Stimulated activated CD4-positive, alpha-beta T cell treated with anti-CD3 and anti-CD28 coated beads, Interleukin-2, amount 100 ng/mL, for 4 hours (primary cell): ENCODE measurements around the gene TMEM204.

Experiments used
- DNase-seq: peaks from one replicate; pipeline ENCODE4 v3.0.0-alpha.2; 2020; ENCODE audit warnings: low read depth

TMEM204 gene

DNA sequence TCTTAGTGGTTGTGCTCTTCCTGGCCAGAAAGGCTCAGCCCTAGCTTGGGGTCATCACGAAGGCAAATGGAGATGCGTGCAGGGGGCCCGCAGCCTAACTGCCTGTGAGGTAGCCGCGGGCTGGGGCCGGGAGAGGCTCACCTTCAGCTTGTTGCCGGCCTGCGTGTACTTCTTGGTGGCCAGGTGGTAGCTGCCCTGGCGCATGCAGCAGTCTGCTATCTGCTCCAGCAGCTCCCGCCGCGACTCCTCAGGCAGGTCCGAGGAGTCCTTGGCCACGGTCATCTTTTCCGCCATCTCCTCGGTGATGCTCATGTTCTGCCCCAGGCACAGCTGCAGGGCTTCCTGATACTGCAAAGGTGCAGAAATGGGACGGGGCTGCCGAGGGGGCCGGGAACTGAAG lies 13.0 kb upstream of the TMEM204 start:
- DNase-seq, result no peak

DNA sequence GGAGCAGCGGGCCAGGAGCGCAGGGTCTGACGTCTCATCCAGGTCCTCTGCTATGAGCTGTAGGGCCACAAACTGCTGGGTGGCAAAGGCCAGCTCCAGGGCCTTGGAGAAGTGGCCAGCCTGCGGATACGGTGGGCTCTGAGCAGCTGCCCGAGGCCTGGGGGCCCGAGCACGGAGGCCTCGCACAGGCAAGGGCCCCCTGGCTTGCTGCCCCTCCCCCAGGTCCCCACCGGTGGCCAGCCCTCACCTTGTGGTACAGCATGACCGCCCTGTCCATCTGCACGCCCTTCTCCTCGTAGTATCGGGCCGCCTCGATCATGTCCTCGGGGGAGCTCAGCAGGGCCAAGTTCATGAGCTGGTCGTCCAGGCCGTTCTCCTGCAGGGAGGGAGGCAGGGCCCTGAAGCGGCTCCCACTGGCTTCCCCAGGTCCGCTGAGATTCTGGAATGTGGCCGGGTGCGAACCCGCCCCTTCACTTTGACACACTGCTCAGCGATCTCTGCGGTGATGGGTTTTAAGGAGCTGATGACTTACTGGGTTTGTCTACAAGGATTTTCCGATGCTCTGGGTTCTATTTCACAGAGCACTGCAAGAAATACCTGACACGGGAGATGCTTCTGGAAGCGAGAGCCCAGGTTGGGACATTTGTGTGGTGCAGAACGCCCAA lies 9.8 kb upstream of the TMEM204 start:
- DNase-seq, result no peak

DNA sequence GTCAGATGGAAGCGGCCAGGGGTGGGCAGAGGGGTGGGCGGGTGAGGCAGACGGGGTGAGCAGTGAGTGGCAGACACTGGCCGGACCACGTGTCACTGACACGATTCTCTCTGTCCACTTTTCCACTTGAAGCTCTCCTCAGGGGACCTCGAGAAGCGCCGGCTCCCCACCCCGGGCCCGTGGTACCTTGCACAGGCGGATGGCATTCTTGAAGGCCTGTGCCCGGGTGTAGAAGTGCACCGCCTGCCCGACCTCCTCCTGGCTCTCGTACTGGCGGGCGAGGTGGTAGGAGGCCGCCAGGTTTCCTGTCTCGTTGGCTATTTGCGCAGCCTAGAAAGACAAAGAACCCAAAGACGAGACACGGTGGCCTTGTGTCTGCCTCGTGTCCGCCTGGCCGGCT lies 9.1 kb upstream of the TMEM204 start:
- no peak for DNase-seq

DNA sequence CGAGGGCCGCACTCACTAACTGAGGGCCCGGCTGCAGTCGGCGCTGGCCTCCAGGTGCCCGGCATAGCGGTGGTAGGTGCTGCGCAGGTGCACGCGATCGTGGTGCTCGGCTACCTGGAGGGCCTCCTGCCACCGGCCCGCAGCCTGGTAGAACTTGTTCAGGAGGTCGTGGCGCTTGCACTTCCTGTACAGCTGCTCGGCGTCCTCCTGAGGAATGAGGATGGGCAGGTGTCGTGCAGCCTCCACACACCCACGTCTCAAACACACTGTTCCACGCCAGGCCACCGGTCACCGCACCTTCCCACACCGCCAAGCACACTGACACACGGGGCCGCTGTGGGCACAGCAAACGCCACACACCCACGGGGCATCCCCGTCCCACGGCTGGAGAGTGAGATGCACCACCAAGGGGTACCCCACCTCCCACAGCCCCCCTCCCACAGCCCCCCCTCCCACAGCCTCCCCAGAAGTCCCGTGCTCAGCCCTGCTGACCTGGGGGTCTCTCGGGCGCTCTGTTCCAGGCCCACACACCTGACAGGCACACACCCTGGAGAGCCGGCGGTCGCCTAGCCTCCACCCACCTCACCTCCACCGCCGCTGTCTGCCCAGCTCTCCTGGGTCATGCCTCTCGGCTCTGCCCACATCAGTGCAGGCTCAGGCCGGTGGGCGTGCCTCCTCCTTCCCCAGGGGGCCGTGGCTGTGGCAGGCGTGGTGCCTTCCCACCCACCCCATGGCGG lies 7.4 kb upstream of the TMEM204 start:
- no peak for DNase-seq

DNA sequence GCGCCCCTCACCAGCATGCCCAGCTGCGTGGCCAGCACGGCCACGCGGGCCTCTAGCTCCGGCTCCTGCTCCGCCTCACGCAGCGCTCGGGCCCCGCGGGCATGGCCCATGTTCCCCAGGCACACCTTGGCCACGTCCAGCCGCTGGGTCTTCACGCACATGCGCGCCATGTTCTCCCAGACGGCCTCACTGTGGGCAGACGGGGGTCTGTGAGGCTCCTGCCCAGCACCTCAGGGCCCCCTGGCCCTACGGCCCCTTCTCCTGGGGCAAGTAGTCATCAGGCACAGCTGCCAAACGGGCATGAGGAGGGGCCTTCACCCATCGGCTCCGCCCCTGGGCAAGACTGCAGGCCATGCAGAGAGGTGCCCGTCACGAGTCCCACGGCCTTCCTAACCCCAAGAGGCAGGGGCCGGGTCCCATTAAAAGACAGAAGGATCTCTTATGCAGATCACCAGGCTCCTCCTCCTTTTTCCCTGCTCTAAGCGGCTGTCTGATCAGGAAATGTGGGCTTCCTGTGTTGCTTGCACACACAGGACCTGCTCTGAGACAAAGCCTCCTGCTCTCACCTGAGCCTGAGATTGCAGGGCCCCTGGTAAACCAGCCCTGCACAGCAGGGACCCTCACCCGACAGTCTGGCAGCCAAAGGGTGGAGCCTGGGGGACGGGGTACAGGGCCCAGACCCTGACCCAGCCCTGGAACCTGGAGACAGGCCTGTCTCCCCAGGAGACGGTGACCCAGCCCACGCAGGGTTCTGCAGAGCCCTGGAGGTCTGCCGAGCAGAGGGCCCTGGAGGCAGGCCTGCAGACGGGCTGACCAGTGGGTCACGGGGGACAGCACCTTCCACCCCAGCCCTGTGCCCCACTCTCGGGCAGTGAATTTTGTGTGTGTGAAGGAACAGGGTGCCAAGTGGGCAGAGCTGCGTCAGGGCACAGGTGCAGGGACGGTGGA lies 6.6 kb upstream of the TMEM204 start:
- DNase-seq, result no peak

DNA sequence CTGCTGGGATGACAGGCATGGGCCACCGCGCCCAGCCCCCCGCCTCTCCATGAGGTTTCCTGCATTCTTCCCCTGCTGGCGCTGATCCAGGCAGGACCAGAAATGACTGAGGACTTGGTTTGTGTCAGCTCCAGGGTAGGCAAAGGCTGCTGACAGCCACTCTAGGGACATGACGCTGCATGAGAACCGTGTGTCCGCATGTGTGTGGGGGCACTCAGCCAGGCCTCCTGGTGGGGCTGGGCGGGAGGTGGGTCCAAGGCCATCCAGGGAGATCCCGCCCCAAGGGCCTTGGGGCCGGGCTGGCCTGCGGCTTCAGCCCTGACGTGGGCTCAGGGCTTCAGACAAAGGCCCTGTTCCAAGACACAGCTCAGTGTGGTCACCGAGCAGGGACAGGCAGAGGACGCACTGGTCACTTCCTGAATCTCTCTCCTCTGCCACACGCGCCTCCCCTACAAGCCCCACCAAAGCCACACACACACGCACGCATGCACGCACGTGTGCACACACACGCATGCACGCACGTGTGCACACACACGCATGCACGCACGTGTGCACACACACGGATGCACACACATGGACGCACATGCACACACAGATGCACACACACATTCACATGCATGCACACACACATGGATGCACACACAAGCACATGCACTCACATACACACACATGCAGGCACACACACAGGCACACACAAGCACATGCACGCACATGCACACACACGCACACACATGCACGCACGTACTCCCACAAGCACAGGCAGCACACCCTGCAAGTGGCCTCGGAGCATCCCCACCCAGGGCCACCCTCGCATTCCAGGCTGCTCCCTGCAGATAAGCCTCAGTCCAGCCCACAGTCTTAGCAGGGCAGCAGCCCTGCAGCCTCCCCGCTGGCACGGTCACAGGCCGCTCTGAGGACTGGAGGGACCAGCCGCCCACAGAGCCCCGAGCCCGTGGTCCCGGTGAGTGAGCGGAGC lies 5.3 kb upstream of the TMEM204 start:
- no peak for DNase-seq

DNA sequence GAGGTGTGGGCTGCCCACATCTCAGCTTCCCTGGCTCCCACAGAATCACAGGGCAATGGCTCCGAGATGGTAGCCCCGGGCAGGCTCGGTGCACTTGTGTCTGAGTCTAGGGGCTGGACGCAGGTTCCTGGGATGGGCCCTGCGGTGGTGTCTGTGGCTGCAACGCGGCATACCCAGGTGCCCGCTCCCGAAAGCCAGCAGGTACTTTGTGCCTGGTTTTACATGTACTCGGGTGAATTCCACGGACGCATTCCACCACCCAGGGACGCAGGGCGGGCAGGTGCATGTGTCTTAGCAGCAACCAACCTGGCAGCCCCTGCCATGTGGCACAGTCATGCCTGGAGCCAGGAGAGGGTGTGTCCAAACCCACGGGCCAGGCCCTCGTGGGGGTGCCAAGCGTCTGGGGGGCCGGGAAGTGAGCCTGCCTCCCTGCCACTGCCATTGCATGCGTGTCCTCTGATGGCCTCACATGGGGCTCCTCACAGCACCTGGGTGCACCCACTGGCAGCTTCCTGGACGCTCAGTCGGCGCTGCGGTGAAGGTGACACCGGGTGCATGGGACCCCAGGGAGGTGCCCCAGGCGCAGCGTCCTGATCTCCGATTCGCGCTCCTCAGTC lies 4.4 kb upstream of the TMEM204 start:
- DNase-seq, result no peak

DNA sequence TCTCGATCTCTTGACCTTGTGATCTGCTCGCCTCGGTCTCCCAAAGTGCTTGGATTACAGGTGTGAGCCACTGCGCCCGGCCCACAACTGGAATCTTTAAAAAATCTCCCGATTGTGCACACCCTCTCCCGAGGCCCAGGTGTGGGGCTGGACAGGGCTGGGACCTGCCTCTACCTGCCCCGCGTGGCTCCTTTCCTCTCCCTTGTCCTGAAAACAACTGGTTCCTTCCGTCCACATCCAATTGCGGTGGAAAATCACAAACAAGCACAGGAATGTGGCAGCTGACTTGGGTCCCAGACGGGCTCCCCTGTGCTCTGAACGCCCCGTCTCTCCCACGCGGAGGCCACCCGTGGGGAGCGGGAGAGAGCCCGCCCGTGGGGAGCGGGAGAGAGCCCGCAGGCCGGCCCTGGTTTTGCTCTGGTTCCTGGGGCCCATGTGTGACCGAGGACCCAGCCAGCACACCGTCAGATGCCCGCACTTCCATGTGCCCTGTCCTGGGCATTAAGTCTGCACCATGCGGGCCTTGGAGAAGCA lies 3.0 kb upstream of the TMEM204 start:
- DNase-seq, result no peak

DNA sequence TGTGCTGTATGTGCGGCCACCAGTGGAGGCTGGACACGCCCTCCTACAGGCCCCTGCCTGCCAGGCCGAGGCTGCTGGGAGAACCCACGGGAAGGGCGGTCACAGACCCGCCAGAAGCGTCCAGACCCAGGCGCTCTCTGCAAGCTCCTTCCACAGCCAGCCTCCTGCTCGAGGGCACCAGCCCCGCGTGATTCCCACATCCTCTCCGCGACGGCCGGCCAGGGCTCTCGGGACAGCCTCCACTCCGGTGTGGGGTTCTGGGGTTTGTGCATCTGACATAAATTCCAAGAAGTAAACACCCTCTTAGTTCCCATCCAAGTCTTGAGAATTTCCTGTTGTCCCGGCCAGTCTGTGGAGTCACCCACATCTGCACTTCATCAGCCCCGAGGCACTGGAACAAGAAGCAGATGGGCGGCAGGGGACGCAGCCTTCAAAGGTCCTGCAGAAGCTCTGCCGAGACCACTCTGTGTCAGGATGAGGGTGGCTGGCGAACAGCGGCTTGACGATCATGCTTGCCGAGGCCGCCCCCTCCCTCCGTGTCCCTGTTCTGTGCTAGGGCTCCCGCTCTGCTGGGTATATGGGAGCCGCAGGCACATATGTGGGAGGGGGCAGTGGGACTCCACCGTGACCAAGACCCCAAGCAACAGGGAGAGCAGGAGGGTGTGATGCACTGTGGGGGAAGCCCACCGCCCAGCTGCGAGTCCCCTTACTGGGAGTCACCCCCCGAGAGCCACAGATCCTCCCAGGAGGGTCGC lies 2.4 kb upstream of the TMEM204 start:
- DNase-seq, result no peak

DNA sequence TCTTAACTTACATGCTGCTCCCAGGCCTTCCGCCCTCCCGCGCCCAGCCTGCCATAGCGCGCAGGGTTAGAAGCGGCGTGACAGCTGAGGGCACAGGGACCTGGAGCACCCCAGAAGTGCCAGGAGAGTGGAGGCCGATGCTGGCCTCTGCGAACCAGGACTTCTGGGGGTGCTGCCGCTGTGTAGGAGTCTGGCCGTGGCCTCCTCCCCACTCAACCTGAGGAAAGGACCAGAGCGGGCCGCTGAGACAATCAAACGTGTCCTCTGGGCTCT lies 1.9 kb upstream of the TMEM204 start:
- no peak for DNase-seq

DNA sequence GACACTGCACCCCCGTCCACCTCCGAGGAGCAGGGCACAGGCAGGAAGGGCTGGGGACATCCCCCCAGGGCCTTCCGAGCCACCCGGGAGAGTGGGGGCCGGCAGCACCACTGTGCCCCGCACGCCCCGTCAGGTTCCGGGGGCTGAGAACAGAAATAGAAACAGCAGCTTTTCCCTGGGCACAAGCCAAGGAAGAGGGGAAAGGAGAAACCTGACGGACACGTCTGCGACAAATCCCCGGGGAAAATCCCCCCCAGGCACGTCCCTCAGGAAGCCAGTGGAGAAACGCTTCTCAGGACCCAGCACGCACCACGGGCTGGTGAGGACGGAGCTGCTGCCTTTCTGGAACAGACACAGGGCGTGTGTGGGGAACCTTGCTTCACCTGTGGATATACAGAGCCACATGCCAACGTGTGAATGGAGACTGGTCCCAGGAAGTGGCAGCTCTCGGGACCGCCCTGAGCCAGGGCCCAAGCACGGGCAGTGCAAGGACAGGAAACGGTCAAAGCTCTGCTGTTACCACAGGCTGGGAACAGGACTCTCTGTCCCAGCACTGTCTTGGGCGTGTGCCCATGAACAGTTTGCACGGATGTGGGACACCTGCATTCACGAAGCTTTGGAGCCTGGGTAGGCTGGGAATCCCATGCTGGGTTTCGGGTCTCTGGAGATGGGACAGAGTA lies 1.2 kb upstream of the TMEM204 start:
- no peak for DNase-seq

DNA sequence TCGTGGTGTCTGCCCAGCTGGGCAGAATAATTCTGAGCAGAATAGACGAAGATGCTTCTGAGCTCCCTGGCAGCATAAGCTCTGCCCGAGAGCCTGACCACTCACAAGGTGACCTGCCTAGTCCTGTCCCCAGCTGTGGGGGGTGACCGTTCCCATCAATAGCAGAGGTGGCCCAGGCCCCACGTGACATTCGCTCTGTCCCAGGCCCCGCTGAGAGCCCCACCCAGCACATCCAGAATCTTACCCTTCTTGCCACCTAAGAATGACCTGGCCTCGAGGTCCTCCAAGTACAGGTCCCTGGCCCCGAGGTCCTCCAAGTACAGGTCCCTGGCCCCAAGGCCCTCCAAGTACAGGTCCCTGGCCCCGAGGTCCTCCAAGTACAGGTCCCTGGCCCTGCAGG lies 695 bp upstream of the TMEM204 start:
- DNase-seq, result no peak

DNA sequence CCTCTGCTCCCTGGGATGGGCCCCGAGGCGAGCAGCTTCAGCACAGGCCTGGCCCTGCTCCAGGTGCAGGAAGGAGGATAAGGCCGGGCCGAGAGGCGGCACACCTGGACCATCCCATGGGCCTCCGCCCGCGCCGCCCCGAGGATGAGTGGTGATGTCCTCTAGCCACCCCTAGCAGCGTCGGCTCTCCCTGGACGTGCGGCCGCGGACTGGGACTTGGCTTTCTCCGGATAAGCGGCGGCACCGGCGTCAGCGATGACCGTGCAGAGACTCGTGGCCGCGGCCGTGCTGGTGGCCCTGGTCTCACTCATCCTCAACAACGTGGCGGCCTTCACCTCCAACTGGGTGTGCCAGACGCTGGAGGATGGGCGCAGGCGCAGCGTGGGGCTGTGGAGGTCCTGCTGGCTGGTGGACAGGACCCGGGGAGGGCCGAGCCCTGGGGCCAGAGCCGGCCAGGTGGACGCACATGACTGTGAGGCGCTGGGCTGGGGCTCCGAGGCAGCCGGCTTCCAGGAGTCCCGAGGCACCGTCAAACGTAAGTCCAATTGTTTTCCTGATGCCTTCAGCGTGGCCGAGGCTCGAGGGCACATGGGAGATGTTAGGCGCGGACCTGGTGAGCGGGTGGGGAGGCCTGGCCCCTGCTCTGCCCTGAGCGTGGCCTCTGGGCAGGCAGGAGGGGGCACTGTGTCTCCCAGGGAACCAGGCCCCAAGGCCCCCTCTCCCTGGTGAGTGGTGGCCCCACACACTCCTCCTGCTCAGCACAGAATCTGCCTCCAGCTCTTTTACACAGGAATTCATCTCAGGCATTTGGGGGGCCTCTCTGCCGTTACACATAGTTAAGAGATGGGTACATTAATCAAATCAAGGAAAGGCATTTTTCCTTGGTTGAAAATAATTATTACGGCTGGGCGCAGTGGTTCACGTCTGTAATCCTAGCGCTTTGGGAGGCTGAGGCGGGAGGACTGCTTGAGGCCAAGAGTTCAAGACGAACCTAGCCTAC lies 855 bp downstream of the TMEM204 start:
- no peak for DNase-seq

DNA sequence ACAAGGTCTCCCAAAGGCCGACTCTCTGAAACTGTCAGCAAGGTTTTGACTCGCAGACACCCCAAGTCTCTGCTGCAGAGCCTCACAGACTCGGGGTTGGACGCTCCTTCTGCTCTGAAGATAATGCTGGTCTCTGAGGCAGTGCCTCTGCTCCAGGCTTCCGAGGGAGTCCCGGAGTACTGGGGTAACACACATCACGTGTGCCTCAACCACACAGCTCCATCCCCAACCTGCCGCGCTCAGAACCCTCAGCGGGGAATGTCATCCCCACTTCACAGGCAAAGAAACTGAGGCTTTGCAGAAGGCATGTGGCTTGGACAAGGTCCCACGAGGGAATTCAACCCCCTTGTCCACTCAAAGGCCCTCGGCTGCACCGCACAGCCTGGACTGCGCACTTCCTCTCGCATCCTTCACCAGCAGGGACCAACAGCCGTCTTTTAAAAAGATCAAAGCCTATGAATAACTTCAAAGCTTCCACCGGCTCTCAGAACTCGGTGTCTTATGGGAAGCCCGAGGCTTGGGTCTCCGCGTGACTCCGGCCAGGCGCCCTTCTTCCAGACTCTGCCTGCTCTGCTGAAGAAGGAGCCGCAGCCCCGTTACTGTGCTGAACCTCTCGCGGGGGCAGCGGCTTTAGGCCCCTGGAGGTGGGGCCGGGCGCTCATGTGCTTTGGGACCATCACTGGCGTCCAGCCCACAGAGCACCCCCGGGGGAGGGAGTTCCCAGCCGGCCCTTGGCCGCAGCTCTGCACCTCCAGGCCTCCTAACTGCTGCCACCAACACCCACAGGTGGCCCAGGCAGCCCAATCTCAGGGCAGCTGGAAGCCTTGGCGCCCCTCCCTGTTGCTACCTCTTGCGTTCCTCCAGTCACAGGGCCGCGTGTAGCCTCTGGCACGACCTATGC lies 2.2 kb downstream of the TMEM204 start:
- no peak for DNase-seq

DNA sequence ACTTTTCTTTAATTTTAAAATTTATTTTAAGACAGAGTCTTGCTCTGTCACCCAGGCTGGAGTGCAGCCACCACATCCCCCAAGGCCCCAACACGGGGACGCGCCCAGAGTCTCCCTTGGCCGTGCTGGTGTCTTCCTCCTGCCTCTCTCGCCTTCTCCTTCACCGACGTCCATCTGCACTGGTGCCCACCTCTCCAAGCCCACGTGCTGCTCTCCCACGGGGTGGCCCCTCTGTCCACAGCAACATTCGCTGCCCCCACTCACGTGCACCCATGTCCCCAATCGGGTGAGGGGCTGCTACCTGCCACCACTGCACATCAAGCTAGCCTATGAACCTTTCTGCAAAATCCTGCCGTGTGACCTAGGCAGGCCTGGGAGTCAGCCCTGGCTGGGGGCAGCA lies 3.1 kb downstream of the TMEM204 start:
- no peak for DNase-seq

DNA sequence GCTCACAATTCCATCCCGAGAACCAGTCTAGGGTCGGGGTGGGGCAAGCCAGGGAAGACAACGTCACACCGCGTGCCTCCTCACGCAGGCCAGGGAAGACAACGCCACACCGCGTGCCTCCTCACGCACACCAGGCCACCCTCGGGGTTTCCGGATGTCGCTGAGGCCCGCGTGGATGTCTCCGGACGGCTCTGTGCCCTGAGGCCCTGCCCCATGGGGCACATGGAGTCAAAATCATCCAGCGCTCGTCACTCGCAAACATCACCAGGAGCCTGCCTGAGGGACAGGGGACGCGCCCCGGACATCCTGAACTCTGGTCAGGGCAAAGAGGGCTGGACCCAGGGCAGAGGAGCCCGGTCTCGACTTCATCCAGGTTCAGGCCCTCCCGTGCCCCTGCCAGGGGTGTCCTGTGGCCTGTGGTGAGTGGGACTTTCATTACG lies 3.7 kb downstream of the TMEM204 start:
- no peak for DNase-seq

DNA sequence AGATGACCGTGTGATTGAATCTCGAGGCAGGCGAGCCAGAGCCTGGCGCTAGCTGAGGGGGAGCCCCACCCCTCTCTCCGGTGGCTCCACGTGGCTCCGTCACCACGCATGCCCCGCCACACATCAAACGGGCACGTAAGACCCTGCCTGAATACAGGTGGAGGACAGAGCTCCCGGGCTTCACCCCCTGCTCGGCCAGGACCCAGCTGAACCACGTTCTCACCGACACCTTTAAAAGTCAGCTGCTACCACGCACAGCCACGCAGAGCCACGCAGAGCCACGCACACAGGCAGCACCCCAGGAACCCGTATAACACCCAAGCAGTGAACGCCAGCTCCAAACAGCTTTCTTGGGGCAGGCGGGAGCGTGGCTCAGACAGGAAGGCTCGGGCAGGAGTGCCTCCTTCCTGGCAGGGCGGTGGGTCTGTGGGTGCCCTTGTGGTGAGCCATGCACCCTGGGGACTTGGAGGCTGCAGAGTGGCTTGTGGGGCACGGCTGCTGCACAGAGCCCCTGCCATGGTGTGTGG lies 4.4 kb downstream of the TMEM204 start:
- DNase-seq, result no peak
